Skeletal muscle tissue (tissue), 4 donors: ENCODE data around the gene IFNA13. TPM values are rescaled to one million over a fixed set of nuclear protein-coding genes. Genes with fewer than 3 reads are reported as not detected.
A peak's percentile ranks its signal among the peaks of the same experiment; 100 is the strongest.

ENCODE experiments used
- H3K27ac ChIP-seq: one replicate; pipeline ENCODE4 v1.7.0; 2013; ENCODE audit warnings: mild to moderate bottlenecking, low read depth, low read length, inconsistent platforms
- H3K27me3 ChIP-seq, 3 donors: one replicate each; pipeline ENCODE4 v1.7.0; 2013; ENCODE audit warnings: low read length in 3 of 3; ENCODE audit not compliant: control insufficient read depth in 3 of 3, insufficient read depth in 3 of 3
- H3K36me3 ChIP-seq, 3 donors: one replicate each; pipeline ENCODE4 v1.7.0; 2013; ENCODE audit warnings: low read length in 3 of 3; ENCODE audit not compliant: control insufficient read depth in 3 of 3, insufficient read depth in 3 of 3
- H3K4me1 ChIP-seq, 3 donors: one replicate each; pipeline ENCODE4 v1.7.0; 2013; ENCODE audit warnings: low read length in 3 of 3, mild to moderate bottlenecking in 3 of 3; ENCODE audit not compliant: control insufficient read depth in 3 of 3, insufficient read depth in 3 of 3
- H3K4me3 ChIP-seq, 3 donors: one replicate each; pipeline ENCODE4 v1.7.0; 2013; ENCODE audit warnings: low read length in 3 of 3
- H3K9ac ChIP-seq, 3 donors: one replicate each; pipeline ENCODE4 v1.7.0; 2013; ENCODE audit warnings: low read length in 3 of 3, mild to moderate bottlenecking in 3 of 3, moderate library complexity in 2 of 3, low read depth in 1 of 3
- H3K9me3 ChIP-seq, 3 donors: one replicate each; pipeline ENCODE4 v1.7.0; 2013; ENCODE audit warnings: low read length in 3 of 3; ENCODE audit not compliant: control insufficient read depth in 3 of 3
- total RNA-seq: library from RNA; depleted of rRNA; stranded (reverse); fragments of >200 nt; gene quantifications from one replicate; pipeline ENCODE4 v1.2.3, GENCODE V29; 2014
- donor health status: Osteomylitis.

IFNA13 gene
- total RNA-seq, 1 donor from 2014 or later = 0.52 TPM

DNA sequence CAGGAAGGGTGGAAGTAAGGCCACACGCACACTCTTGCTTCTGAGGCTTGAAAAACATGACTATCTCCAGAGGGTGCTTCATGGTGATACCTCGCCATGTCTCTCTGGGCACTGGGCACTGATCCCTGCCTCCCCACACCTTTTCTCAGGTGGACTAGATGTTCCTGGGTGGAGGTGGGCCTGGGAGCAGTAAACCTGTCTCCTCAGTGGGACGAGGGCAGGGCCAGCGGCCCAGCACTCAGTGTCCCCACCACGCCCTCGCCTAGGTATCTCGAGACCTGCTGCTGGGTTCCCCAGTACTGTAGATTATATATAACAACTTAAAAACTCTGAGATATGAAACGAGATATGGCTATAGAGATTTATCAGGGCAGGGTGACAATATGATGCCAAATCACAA is 5.6 kb downstream of the IFNA13 start:
- H3K36me3 ChIP-seq = no peaks in the 10 kb centered on the region

DNA sequence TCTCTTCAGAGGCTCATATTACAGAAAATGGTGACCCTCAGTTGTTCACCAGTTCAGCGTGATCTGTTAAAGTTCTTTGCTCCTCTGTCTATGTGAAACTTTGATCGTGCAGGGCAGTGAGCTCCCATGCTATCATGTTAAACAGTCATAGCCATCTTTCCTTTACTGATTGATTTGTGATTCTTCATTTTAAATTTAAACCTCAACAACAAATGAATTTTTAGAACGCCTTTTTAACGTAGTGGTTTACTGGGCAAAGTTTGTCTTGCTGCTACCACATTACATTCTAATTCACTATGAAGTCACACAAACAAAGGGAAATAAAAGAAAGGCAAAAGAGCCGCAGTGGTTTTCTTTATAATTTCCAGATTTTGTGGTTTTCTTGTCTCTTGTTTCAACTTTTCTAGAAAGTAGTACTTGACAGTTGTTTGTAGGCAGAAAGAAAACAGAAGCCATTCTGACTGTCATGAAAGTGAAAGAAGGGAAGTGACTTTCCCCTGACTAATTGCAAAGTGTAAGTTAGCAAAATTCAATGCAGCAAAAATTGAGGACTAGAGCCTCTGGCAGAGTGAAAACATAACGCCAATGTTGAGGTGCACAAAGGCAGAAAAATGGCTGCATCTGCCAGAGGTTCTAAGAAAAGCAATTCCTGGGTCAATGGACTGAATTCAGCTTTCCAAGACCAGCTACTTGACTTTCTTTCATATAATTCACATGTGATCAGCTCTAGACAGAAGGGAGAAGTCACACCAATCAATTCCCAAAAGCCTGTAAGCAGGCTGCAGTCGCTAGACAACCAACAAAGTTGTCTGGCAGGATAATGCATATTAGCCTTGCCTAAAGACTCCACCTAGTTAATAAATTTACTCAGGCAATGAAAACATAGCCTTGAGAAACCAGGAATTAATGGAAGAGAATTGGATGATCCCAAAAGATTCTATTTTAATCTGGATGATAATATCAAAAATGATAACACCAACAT is 10.1 kb downstream of the IFNA13 start:
- Histone ChIP-seq H3K9ac (no peak overlapping the region), H3K27ac (no peak overlapping the region), H3K4me3 (no peak overlapping the region), H3K4me1 (no peaks in the 10 kb centered on the region), H3K27me3 (no peaks in the 10 kb centered on the region), H3K36me3 (no peaks in the 10 kb centered on the region), H3K9me3 (no peaks in the 10 kb centered on the region)

More for the DNA sequence above, 5.6 kb downstream of the IFNA13 start:
- Histone ChIP-seq H3K4me3 (no peak overlapping the region), H3K27ac (no peak overlapping the region), H3K9ac (no peak overlapping the region), H3K9me3 (no peaks in the 10 kb centered on the region), H3K4me1 (no peaks in the 10 kb centered on the region), H3K27me3 (peaks cover 0 to 4% (median 0%) of the 10 kb centered on the region in 3 donors)

DNA sequence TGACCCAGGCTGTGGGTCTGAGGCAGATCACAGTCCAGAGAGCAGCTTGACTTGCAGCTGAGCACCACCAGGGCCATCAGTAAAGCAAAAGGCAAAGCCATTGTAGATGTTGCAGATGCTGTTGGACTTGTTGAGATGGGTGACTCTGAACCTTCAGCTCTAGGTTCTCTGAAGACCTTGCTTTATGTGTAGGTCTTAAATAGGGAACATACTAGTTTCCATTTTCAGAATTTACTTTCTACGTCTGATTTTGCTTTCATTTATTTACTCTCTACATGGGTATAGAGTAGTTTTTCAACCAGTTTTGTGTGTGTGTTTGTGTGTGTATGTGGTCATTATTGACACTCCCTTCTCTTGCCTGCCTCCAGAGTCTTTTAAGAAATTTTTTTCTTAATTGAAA is 17.1 kb downstream of the IFNA13 start, which contains the start of gene IFNA6:
Gene IFNA6 (minus strand): TSS at position 101 of the 400 bp plus-strand sequence. CDS start 0 bp downstream, at position 101.
- H3K9me3 ChIP-seq = no peaks in the 10 kb centered on the region
- H3K4me1 ChIP-seq = no peaks in the 10 kb centered on the region
- no peak within 1 kb of the TSS for H3K27ac ChIP-seq
- no peak within 1 kb of the TSS for H3K9ac ChIP-seq
- H3K36me3 ChIP-seq = no peaks in the 10 kb centered on the region
- H3K27me3 ChIP-seq = peaks cover 0 to 4% (median 4%) of the 10 kb centered on the region in 3 donors
- H3K4me3 ChIP-seq = no peak within 1 kb of the TSS

DNA sequence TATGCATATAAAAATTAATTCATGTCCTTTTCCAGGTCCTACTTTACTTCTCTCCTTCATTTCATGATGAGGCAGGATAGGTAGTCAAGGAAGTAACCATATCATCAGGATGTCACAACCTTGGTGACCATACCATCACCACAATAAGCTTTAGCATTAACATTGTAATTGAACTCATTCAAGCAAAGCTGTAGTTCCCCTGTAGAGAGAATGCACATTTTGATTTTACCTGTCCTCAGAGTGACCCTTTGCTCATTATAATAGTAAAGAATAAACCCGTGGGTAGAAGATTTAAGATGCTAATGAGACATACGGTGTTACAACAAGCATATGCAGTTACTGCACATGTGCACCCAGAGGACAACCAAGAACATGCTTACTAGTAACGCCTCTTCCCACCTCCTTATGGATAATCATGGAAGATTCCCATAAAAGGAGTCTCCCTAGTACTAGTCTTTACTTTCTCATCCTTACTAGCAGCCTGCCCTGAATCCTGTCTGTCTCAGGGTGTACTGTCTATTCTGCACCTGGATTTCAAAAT is 19.4 kb downstream of the IFNA13 start:
- H3K36me3 ChIP-seq = no peaks in the 10 kb centered on the region
- H3K4me3 ChIP-seq = no peak overlapping the region
- H3K27me3 ChIP-seq = peaks cover 0 to 4% (median 4%) of the 10 kb centered on the region in 3 donors
- H3K9me3 ChIP-seq = no peaks in the 10 kb centered on the region
- no peak overlapping the region for H3K27ac ChIP-seq
- no peaks in the 10 kb centered on the region for H3K4me1 ChIP-seq
- H3K9ac ChIP-seq = no peak overlapping the region

DNA sequence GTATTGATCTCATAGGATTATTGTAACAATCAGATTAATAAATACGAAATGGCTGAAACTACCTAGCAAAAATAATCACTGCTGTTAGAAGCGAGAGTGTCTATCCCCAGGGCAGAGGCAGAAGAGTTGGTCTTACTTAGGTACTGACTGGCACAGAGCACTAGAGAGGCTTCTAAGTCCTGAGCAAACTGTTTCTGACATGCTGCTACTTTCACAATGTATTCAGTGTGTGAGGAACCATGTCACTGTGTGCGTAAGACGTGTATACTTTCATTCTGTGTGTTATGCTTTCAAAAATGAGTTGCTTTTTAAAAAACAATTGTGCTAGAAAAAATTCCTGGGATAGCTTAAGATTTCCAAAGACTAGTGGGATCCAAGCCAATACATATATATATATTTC is 27.1 kb downstream of the IFNA13 start:
- Histone ChIP-seq H3K9me3 (no peaks in the 10 kb centered on the region), H3K36me3 (no peaks in the 10 kb centered on the region), H3K27ac (no peak overlapping the region), H3K27me3 (no peaks in the 10 kb centered on the region), H3K4me1 (no peaks in the 10 kb centered on the region), H3K9ac (no peak overlapping the region), H3K4me3 (no peak overlapping the region)

DNA sequence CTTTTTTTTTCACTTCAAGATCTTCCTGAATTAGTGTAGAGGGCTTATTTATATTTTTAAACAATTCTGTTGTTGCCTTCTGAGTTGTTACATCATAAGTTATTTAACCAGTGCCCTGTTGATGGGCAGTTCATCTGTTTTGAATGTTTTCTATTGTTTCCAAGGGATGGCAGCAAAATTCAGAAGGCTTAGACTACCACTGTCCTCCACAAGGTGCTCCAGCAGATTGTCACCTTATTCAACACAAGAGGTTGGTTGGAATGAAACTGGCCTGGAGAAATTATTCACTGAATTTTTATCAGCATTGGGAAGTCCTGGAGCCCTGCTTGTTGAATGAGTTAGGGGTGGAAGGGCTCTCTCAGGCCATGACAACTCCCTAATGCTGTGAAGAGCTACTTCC is 31.4 kb downstream of the IFNA13 start:
- Histone ChIP-seq H3K27me3 (no peaks in the 10 kb centered on the region), H3K27ac (no peak overlapping the region), H3K36me3 (peaks cover 0 to 5% (median 3%) of the 10 kb centered on the region in 3 donors), H3K4me1 (peaks cover 22 to 32% (median 22%) of the 10 kb centered on the region in 3 donors), H3K4me3 (no peak overlapping the region), H3K9ac (no peak overlapping the region), H3K9me3 (no peaks in the 10 kb centered on the region)

DNA sequence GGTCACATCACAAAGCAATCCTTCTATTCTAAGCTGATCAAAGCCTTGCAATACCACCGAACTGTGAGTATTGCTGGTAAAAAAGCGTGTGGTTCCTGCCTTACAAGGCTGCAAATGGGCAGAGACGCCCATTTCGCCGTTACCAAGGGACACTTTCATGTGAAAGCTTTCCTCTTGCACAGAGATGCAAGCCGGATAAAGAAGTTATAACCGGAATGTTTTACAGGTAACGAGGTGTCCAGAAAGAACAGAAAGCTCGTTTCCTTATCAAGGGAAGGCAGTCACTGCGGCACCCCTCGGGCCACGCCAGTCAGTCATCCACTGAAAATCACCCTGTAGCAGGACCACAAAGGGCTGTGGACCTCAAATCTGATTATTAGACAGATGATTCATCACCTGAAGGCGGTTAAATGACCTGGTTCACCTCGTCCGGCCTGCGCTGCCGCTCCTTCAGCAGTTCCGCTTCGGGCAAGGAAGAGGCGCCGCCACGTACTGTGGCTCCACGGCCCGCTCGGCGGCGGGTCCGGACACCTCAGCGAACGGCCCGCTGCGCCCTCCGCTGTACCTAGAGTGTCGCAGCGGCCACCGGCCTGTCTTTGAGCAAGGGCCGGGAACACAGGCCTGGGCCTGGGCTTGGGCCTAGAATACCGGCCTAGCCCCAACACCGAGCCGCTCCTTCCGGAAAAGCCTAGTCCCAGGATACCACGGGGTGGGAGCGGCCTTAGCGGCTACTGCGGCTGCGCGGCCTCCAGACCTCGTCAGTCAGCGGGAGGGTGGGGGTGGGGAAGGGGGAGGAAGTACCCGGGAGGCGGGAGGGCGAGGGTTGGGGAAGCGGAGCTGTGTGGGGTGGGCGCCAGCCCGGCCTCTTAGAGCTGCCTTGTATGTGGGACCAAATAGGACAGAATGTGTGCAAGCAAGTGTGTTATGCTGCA is 32.9 kb downstream of the IFNA13 start, which contains the start of gene KLHL9:
Gene KLHL9 (minus strand): TSS at position 704 of the 932 bp plus-strand sequence. CDS start 545 bp downstream, at position 159.
- Histone ChIP-seq H3K27me3 (no peaks in the 10 kb centered on the region), H3K4me3 (peak within 1 kb of the TSS; percentile 88 to 99 (median 92)), H3K27ac (peak within 1 kb of the TSS; percentile 93), H3K9me3 (no peaks in the 10 kb centered on the region), H3K36me3 (peaks cover 0 to 5% (median 3%) of the 10 kb centered on the region in 3 donors), H3K9ac (peak within 1 kb of the TSS; percentile 98 to 99 (median 98)), H3K4me1 (peaks cover 27 to 37% (median 32%) of the 10 kb centered on the region in 3 donors)

DNA sequence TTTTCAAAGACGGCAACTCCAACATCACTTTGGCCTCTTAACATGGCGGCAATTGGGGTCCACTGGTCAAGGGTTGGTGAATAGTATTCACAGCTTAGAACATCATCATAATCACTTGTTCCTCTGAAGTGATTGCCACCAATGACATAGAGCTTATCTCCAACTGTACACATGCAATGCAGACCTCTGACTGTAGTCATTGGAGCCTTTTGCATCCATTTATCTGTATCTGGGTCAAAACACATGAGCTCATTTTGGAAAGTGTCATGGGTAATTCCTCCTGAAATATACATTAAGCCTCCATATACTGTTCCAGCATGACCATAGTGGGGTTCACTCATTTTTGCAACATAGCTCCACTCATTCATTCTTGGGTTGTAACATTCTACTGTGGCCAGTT is 34.6 kb downstream of the IFNA13 start:
- no peaks in the 10 kb centered on the region for H3K9me3 ChIP-seq
- no peaks in the 10 kb centered on the region for H3K27me3 ChIP-seq
- H3K4me3 ChIP-seq = peak overlapping the region; percentile 2 to 99 (median 92)
- peaks cover 27 to 38% (median 35%) of the 10 kb centered on the region in 3 donors for H3K4me1 ChIP-seq
- H3K27ac ChIP-seq = no peak overlapping the region
- H3K36me3 ChIP-seq = peaks cover 0 to 5% (median 3%) of the 10 kb centered on the region in 3 donors
- H3K9ac ChIP-seq = no peak overlapping the region

DNA sequence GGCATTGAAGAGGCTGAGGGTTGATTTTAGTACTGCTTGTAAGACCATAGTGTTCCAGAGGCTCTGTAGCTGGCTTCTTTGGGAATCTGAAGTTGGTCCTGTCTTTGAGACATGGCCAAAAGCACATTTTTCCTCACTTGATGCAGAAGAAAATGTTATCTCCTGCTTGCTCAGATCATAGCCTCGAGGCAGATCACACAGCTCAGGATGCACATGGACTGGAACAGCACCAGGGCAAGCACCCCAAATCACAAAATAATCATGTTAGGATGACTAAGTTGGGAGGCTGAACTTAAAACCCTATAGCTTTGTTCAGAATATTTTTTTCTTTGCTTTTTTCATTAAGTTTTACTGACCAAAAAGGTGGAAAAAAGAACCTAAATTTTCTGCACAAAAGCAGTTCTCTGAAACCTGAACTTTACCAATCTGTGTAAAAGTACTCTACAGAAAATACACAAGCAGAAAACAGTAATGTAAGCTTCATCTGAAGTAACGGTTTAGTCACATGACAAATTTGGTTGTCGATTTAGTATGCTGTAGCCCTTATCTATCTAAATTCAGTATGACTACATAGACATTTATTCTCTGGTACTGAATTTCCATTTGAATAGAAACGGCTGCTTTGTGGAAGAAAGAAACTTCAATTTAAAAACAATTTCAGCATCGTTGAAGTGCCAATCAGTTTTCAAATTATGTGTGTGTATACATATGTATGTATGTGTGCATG is 36.0 kb downstream of the IFNA13 start:
- H3K4me3 ChIP-seq = peak overlapping the region in 1 of 3 donors; percentile 43

More for the DNA sequence above, 36.0 kb downstream of the IFNA13 start:
- H3K9me3 ChIP-seq = no peaks in the 10 kb centered on the region
- H3K27me3 ChIP-seq = no peaks in the 10 kb centered on the region
- no peak overlapping the region for H3K27ac ChIP-seq
- H3K36me3 ChIP-seq = peaks cover 0 to 5% (median 3%) of the 10 kb centered on the region in 3 donors
- H3K9ac ChIP-seq = peak overlapping the region in 1 of 3 donors; percentile 25
- peaks cover 27 to 41% (median 35%) of the 10 kb centered on the region in 3 donors for H3K4me1 ChIP-seq
